ENCODE data around the gene ARID5B.

The ARID5B gene

GRCh38 chr10:62096256-62096933 is 194.9 kb downstream of the ARID5B start:
- no peak for DNase-seq (ENCODE audit: low read depth in 2 of 2)

GRCh38 chr10:62098278-62099121 is 197.0 kb downstream of the ARID5B start:
- no peak for DNase-seq (ENCODE audit: low read depth in 2 of 2)

DNA sequence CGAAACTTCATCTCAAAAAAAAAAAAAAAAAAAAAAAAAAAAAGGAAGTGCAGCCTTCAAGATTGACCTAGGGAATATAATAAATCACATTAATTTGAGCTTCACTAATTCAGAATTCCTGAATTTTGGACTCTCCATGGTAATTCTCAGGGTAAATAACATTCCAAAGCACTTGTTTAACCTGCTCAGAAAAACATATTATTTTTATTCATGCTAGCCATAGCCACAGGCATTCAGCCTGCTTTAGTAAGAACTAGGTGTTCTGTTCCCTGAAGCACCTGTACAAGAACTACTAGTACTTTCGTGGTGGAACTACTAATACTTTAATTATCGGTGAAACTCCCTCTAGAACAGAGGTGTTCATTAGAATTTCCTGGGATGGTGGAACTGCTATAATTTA is 197.8 kb downstream of the ARID5B start:
- no peak for DNase-seq (ENCODE audit: low read depth in 2 of 2)

DNA sequence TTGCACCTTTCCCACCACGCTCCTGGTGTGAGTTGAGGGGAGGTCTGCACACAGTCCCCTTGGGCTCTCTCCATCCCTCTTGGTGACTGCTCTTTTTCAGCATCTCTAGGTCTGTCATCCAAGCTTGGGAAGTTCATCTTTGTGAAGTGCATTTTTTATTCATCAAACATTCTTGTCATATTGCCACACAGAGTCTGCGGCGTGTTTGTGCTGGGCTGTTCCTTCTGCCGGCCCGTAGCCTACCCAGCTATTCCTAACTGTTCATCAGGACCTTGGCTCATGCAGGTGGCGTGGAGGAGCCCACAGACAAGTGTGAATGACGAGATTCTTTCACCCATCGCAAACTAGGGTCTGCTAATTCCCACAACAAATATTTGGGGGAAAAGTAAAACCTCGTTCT is 202.4 kb downstream of the ARID5B start:
- DNase-seq (ENCODE audit: low read depth in 2 of 2), result no peak

GRCh38 chr10:62106929-62107519 is 205.5 kb downstream of the ARID5B start:
- DNase-seq (ENCODE audit: low read depth in 2 of 2), result no peak

DNA sequence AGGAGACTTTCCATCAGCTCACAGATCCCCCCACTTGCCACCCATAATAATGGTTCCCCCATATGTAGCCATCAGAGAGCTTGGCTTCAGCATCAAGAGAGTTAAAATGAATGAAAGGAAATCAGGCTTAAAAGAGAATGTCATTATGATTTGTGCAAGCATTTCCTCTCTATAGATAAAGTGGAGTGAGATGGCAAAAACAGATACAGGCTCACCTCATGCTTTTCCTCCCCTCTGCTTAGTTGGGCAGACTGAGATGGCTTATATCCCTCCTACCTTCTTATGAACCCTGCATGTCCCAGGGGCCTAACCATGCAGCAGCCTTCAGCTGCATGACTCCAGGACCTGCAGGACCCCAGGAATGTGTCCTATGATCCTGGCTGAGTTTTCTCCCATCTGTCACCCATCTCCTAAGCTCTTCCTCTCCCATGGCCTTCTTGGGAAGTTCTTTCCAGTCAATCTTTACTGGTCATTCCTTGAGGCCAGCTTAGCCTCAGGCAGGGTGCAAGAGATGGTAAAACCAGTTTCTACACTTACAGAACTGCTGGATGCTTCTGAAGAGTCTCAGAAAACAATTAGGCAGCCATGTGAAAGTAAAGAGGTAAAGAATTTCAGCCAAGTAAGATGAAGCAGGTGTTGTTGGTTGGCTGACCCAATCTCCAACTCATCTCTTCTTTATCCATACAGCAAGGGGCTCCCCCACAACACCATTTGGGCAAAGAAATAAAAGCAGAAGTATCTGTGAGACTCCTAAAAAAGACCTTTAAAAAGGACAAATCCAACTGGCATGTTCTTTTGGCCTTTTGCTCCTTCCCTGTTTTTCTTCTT is 207.5 kb downstream of the ARID5B start:
- no peak for DNase-seq (ENCODE audit: low read depth in 2 of 2)

- DNase-seq (ENCODE audit: low read depth in 2 of 2), result no peak
These were observed 208.2 kb downstream of the ARID5B start for GRCh38 chr10:62109587-62110293.

GRCh38 chr10:62112300-62112699 is 210.8 kb downstream of the ARID5B start:
- DNase-seq (ENCODE audit: low read depth in 2 of 2), result no peak

DNA sequence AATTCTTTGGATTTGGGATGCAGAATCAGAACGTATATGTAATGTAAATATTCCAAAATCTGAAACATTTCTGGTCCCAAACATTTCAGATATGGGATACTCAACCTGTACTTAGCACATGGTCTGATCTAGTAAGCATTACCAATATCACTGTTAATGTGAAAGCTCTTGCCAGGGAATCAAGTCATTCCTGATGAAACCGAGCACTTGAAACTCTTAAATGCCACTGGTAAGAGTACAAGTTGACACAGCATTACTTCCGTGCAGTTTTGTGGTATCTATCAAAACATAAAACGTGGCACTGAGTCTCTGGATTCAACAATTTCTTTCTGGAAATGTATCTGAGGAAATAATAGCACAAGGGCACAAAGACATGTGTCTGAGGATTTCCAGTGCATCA is 211.5 kb downstream of the ARID5B start:
- no peak for DNase-seq (ENCODE audit: low read depth in 2 of 2)

- no peak for DNase-seq (ENCODE audit: low read depth in 2 of 2)
These were observed 212.2 kb downstream of the ARID5B start for GRCh38 chr10:62113680-62114079.

GRCh38 chr10:62115321-62115720 is 213.8 kb downstream of the ARID5B start:
- no peak for DNase-seq (ENCODE audit: low read depth in 2 of 2)

- no peak for DNase-seq (ENCODE audit: low read depth in 2 of 2)
These were observed 214.3 kb downstream of the ARID5B start for GRCh38 chr10:62115842-62116241.

- DNase-seq (ENCODE audit: low read depth in 2 of 2), result no peak
These were observed 215.4 kb downstream of the ARID5B start for GRCh38 chr10:62116896-62117295.

GRCh38 chr10:62121187-62121530 is 219.7 kb downstream of the ARID5B start:
- no peak for DNase-seq (ENCODE audit: low read depth in 2 of 2)

GRCh38 chr10:62127975-62128374 is 226.5 kb downstream of the ARID5B start:
- DNase-seq (ENCODE audit: low read depth in 2 of 2), result no peak

DNA sequence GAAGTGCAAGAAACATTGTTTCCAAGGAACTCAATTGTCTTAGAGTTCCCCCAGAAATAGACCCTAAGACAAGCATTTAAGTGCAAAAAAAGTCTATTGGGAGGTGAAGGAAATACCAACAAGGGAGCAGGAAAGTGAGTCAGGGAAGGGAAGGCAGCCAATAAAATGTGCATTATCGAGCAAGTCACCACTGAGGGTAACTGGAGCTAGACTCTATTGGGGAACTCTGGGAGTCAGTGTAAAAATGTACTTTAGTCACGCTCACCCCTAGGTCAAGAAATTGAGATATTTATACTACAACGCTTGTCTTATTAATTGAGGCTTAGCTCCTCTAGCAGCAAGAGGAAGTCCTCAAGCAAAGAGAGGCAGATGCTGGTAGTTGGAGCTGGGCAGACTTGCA is 229.4 kb downstream of the ARID5B start:
- DNase-seq (ENCODE audit: low read depth in 2 of 2), result no peak

- DNase-seq (ENCODE audit: low read depth in 2 of 2), result no peak
These were observed 230.2 kb downstream of the ARID5B start for GRCh38 chr10:62131724-62132123.

- no peak for DNase-seq (ENCODE audit: low read depth in 2 of 2)
These were observed 232.1 kb downstream of the ARID5B start for GRCh38 chr10:62133618-62134017.

GRCh38 chr10:62136931-62137330 is 235.4 kb downstream of the ARID5B start:
- DNase-seq (ENCODE audit: low read depth in 2 of 2), result no peak

All from activated CD4-positive, alpha-beta T cell treated with anti-CD3 and anti-CD28 coated beads for 24 hours (primary cell).